ENCODE data around the gene HDAC6.
"Not testable (repeated sequence)": the region's sequence is repeated elsewhere in the genome, so short reads cannot be mapped to it uniquely, and the experiment has no call there.

Gene HDAC6

GRCh38 chrX:48829016-48829735 is 27.3 kb downstream of the HDAC6 start:
- no peaks in the 10 kb centered on the region for H3K4me1 ChIP-seq (ENCODE audit: control insufficient read depth, low read depth, low read length)
- H3K27ac ChIP-seq (ENCODE audit: low read length) = no peak overlapping the region
- peaks cover 47% of the 10 kb centered on the region for H3K27me3 ChIP-seq (ENCODE audit: control insufficient read depth, insufficient read depth, low read length)
- no peak overlapping the region for H3K4me3 ChIP-seq (ENCODE audit: low read length)
- H3K9ac ChIP-seq (ENCODE audit: low read length) = no peak overlapping the region
- H3K9me3 ChIP-seq (ENCODE audit: control insufficient read depth, low read depth, low read length) = no peaks in the 10 kb centered on the region
- H3K36me3 ChIP-seq (ENCODE audit: control insufficient read depth, low read depth, low read length) = no peaks in the 10 kb centered on the region

GRCh38 chrX:48831136-48831908 is 29.5 kb downstream of the HDAC6 start:
- Histone ChIP-seq H3K4me3 (ENCODE audit: low read length) (peak overlapping the region; percentile 51), H3K27me3 (ENCODE audit: control insufficient read depth, insufficient read depth, low read length) (peaks cover 65% of the 10 kb centered on the region), H3K9ac (ENCODE audit: low read length) (no peak overlapping the region)

GRCh38 chrX:48831909-48832291 is 30.0 kb downstream of the HDAC6 start:
- H3K4me3 ChIP-seq (ENCODE audit: low read length) = peak overlapping the region; percentile 51
- H3K4me1 ChIP-seq (ENCODE audit: control insufficient read depth, low read depth, low read length) = no peaks in the 10 kb centered on the region
- H3K9me3 ChIP-seq (ENCODE audit: control insufficient read depth, low read depth, low read length) = no peaks in the 10 kb centered on the region
- H3K36me3 ChIP-seq (ENCODE audit: control insufficient read depth, low read depth, low read length) = no peaks in the 10 kb centered on the region
- no peak overlapping the region for H3K27ac ChIP-seq (ENCODE audit: low read length)
- no peak overlapping the region for H3K9ac ChIP-seq (ENCODE audit: low read length)
- H3K27me3 ChIP-seq (ENCODE audit: control insufficient read depth, insufficient read depth, low read length) = peaks cover 70% of the 10 kb centered on the region

More at GRCh38 chrX:48831136-48831908, 29.5 kb downstream of the HDAC6 start:
- no peak overlapping the region for H3K27ac ChIP-seq (ENCODE audit: low read length)
- no peaks in the 10 kb centered on the region for H3K36me3 ChIP-seq (ENCODE audit: control insufficient read depth, low read depth, low read length)
- no peaks in the 10 kb centered on the region for H3K4me1 ChIP-seq (ENCODE audit: control insufficient read depth, low read depth, low read length)
- no peaks in the 10 kb centered on the region for H3K9me3 ChIP-seq (ENCODE audit: control insufficient read depth, low read depth, low read length)

- no peak overlapping the region for H3K4me3 ChIP-seq (ENCODE audit: low read length)
- H3K9me3 ChIP-seq (ENCODE audit: control insufficient read depth, low read depth, low read length) = no peaks in the 10 kb centered on the region
- no peaks in the 10 kb centered on the region for H3K36me3 ChIP-seq (ENCODE audit: control insufficient read depth, low read depth, low read length)
- H3K4me1 ChIP-seq (ENCODE audit: control insufficient read depth, low read depth, low read length) = no peaks in the 10 kb centered on the region
- no peak overlapping the region for H3K9ac ChIP-seq (ENCODE audit: low read length)
- peaks cover 70% of the 10 kb centered on the region for H3K27me3 ChIP-seq (ENCODE audit: control insufficient read depth, insufficient read depth, low read length)
- no peak overlapping the region for H3K27ac ChIP-seq (ENCODE audit: low read length)
Observed at GRCh38 chrX:48833542-48834138, 31.8 kb downstream of the HDAC6 start.

- Histone ChIP-seq H3K9ac (ENCODE audit: low read length) (no peak overlapping the region), H3K9me3 (ENCODE audit: control insufficient read depth, low read depth, low read length) (no peaks in the 10 kb centered on the region), H3K4me1 (ENCODE audit: control insufficient read depth, low read depth, low read length) (no peaks in the 10 kb centered on the region), H3K27ac (ENCODE audit: low read length) (no peak overlapping the region), H3K27me3 (ENCODE audit: control insufficient read depth, insufficient read depth, low read length) (peaks cover 70% of the 10 kb centered on the region), H3K36me3 (ENCODE audit: control insufficient read depth, low read depth, low read length) (no peaks in the 10 kb centered on the region), H3K4me3 (ENCODE audit: low read length) (peak overlapping the region; percentile 52)
Observed at GRCh38 chrX:48834383-48834709, 32.5 kb downstream of the HDAC6 start.

GRCh38 chrX:48835524-48836329 is 33.9 kb downstream of the HDAC6 start, which contains the start of gene PCSK1N:
Gene PCSK1N, minus strand, starts transcription at chrX:48835610. Its CDS starts 78 bp downstream, at chrX:48835532.
- no peaks in the 10 kb centered on the region for H3K9me3 ChIP-seq (ENCODE audit: control insufficient read depth, low read depth, low read length)
- no peak within 1 kb of the TSS for H3K9ac ChIP-seq (ENCODE audit: low read length)
- H3K27ac ChIP-seq (ENCODE audit: low read length) = no peak within 1 kb of the TSS
- H3K27me3 ChIP-seq (ENCODE audit: control insufficient read depth, insufficient read depth, low read length) = peaks cover 57% of the 10 kb centered on the region
- H3K4me1 ChIP-seq (ENCODE audit: control insufficient read depth, low read depth, low read length) = no peaks in the 10 kb centered on the region
- H3K4me3 ChIP-seq (ENCODE audit: low read length) = peak within 1 kb of the TSS; percentile 52
- no peaks in the 10 kb centered on the region for H3K36me3 ChIP-seq (ENCODE audit: control insufficient read depth, low read depth, low read length)

GRCh38 chrX:48839686-48840085 is 37.8 kb downstream of the HDAC6 start:
- H3K9me3 ChIP-seq (ENCODE audit: control insufficient read depth, low read depth, low read length) = no peaks in the 10 kb centered on the region
- H3K27me3 ChIP-seq (ENCODE audit: control insufficient read depth, insufficient read depth, low read length) = peaks cover 17% of the 10 kb centered on the region
- no peaks in the 10 kb centered on the region for H3K36me3 ChIP-seq (ENCODE audit: control insufficient read depth, low read depth, low read length)
- no peak overlapping the region for H3K27ac ChIP-seq (ENCODE audit: low read length)
- H3K4me3 ChIP-seq (ENCODE audit: low read length) = no peak overlapping the region
- no peaks in the 10 kb centered on the region for H3K4me1 ChIP-seq (ENCODE audit: control insufficient read depth, low read depth, low read length)
- H3K9ac ChIP-seq (ENCODE audit: low read length) = no peak overlapping the region

- Histone ChIP-seq H3K36me3 (ENCODE audit: control insufficient read depth, low read depth, low read length) (no peaks in the 10 kb centered on the region), H3K27ac (ENCODE audit: low read length) (no peak overlapping the region), H3K4me1 (ENCODE audit: control insufficient read depth, low read depth, low read length) (no peaks in the 10 kb centered on the region), H3K9me3 (ENCODE audit: control insufficient read depth, low read depth, low read length) (peaks cover 13% of the 10 kb centered on the region), H3K27me3 (ENCODE audit: control insufficient read depth, insufficient read depth, low read length) (no peaks in the 10 kb centered on the region), H3K9ac (ENCODE audit: low read length) (no peak overlapping the region), H3K4me3 (ENCODE audit: low read length) (no peak overlapping the region)
Observed at GRCh38 chrX:48848847-48849246, 47.0 kb downstream of the HDAC6 start.

- Histone ChIP-seq H3K4me3 (ENCODE audit: low read length) (no peak overlapping the region), H3K9me3 (ENCODE audit: control insufficient read depth, low read depth, low read length) (peaks cover 15% of the 10 kb centered on the region), H3K4me1 (ENCODE audit: control insufficient read depth, low read depth, low read length) (no peaks in the 10 kb centered on the region), H3K27ac (ENCODE audit: low read length) (no peak overlapping the region), H3K27me3 (ENCODE audit: control insufficient read depth, insufficient read depth, low read length) (no peaks in the 10 kb centered on the region), H3K9ac (ENCODE audit: low read length) (no peak overlapping the region), H3K36me3 (ENCODE audit: control insufficient read depth, low read depth, low read length) (no peaks in the 10 kb centered on the region)
Observed at GRCh38 chrX:48852857-48853256, 51.0 kb downstream of the HDAC6 start.

- not testable (repeated sequence) for H3K27ac ChIP-seq (ENCODE audit: low read length); H3K4me1 ChIP-seq (ENCODE audit: control insufficient read depth, low read depth, low read length); H3K9ac ChIP-seq (ENCODE audit: low read length); H3K27me3 ChIP-seq (ENCODE audit: control insufficient read depth, insufficient read depth, low read length); H3K4me3 ChIP-seq (ENCODE audit: low read length); H3K36me3 ChIP-seq (ENCODE audit: control insufficient read depth, low read depth, low read length)
- peaks cover 15% of the 10 kb centered on the region for H3K9me3 ChIP-seq (ENCODE audit: control insufficient read depth, low read depth, low read length)
Observed at GRCh38 chrX:48853494-48853893, 51.6 kb downstream of the HDAC6 start.

- not testable (repeated sequence) for H3K4me3 ChIP-seq (ENCODE audit: low read length); H3K36me3 ChIP-seq (ENCODE audit: control insufficient read depth, low read depth, low read length); H3K4me1 ChIP-seq (ENCODE audit: control insufficient read depth, low read depth, low read length); H3K9ac ChIP-seq (ENCODE audit: low read length); H3K27me3 ChIP-seq (ENCODE audit: control insufficient read depth, insufficient read depth, low read length); H3K27ac ChIP-seq (ENCODE audit: low read length)
- H3K9me3 ChIP-seq (ENCODE audit: control insufficient read depth, low read depth, low read length) = peaks cover 13% of the 10 kb centered on the region
Observed at GRCh38 chrX:48854121-48854804, 52.4 kb downstream of the HDAC6 start.

Measured in iPS-18a (cell line).